Astrocyte of the spinal cord (primary cell): Measurements from ENCODE around the gene KCNV2.
A peak's percentile ranks its signal among the peaks of the same experiment; 100 is the strongest.

Source experiments
- DNase-seq: peaks from one replicate; pipeline ENCODE4 v3.0.0; 2011; ENCODE audit warnings: low read depth, low spot score
- H3K4me3 ChIP-seq: 2 replicates; pipeline ENCODE4 v1.5.1; 2011; ENCODE audit warnings: low read depth, mild to moderate bottlenecking, low read length, moderate library complexity
- CTCF ChIP-seq: IDR thresholded peaks from 2 replicates; pipeline ENCODE4 v1.5.1; 2012; ENCODE audit warnings: low read depth, mild to moderate bottlenecking, low read length, inconsistent platforms
- in situ Hi-C: cut with HindIII; loops from 2 replicates; pipeline ENCODE4 v1.10.0; 2017; ENCODE audit warnings: low sequenced_read_pairs

Gene KCNV2

GRCh38 chr9:2718001-2718697 is 839 bp downstream of the KCNV2 start:
- no peak for TF ChIP-seq CTCF
- H3K4me3 ChIP-seq, result no peak overlapping the region
- in situ Hi-C loops, result no loop called here
- no peak for DNase-seq

DNA sequence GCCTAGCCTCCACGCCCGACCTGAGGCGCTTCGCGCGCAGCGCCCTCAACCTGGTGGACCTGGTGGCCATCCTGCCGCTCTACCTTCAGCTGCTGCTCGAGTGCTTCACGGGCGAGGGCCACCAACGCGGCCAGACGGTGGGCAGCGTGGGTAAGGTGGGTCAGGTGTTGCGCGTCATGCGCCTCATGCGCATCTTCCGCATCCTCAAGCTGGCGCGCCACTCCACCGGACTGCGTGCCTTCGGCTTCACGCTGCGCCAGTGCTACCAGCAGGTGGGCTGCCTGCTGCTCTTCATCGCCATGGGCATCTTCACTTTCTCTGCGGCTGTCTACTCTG is 1.4 kb downstream of the KCNV2 start:
- TF ChIP-seq CTCF, result no peak
- in situ Hi-C loops, result no loop called here
- H3K4me3 ChIP-seq, result no peak overlapping the region
- no peak for DNase-seq

DNA sequence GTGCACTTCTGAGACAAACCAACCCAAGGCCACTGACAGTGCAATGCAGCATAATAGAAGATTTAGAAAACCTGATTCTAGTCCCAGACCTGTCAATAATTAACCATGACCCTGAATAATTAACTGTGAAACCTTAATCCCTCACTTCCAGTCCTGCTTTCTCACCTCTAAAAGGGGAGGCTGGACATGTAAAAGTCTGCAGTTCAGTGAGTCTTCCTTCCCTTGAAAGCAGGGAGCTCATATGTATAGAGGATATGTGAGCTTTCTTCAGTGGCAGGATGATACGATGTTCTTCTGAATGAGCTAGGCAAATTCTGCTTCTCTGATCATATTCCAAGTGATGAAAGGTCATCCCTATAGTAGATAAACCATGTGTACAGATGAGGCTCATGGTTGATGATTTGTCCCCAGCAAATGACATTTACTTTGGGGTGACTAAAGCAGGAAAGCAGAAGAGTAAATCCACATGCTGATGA is 2.9 kb downstream of the KCNV2 start:
- in situ Hi-C loops, result no loop called here
- no peak for TF ChIP-seq CTCF
- H3K4me3 ChIP-seq, result no peak overlapping the region
- DNase-seq, result no peak

GRCh38 chr9:2722715-2723114 is 5.4 kb downstream of the KCNV2 start:
- in situ Hi-C loops, result no loop called here
- no peak for TF ChIP-seq CTCF
- DNase-seq, result peak; percentile 58
- no peak overlapping the region for H3K4me3 ChIP-seq

- in situ Hi-C loops, result no loop called here
- no peak for TF ChIP-seq CTCF
- no peak overlapping the region for H3K4me3 ChIP-seq
- DNase-seq, result no peak
Measured at GRCh38 chr9:2723376-2724065, 6.2 kb downstream of the KCNV2 start.

GRCh38 chr9:2725126-2725525 is 7.8 kb downstream of the KCNV2 start:
- no peak overlapping the region for H3K4me3 ChIP-seq
- no peak for DNase-seq
- in situ Hi-C loops, result no loop called here
- TF ChIP-seq CTCF, result no peak
